ENCODE measurements around the gene IKBKE.

IKBKE gene

DNA sequence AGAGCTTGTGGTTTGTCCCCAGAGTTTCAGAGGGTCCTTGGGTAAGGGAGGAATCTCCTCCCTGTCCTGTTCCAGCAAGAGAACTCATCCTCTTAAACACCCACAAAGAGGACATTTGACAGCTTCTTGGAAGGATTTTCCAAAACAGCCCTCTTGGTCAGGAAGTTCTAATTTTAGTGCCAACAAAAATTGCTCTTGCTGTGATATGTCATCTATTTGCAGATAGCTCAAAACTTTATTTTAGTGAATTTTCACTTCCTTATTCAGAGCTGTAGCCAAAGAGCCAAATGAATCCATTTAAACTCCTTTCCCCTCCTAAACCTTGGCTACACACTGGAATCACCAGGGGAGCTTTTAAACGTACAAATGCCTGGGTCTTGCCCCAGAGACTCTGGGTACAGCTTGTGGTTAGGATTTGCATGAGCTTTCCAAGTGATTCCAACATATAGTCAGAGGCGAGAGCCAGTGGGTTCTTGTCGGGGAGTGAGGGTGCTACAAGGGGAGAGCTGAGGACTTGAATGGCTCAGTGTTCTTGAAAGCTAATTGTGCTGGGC, 25.3 kb downstream of the IKBKE start:
- TF ChIP-seq, protein P1, sequence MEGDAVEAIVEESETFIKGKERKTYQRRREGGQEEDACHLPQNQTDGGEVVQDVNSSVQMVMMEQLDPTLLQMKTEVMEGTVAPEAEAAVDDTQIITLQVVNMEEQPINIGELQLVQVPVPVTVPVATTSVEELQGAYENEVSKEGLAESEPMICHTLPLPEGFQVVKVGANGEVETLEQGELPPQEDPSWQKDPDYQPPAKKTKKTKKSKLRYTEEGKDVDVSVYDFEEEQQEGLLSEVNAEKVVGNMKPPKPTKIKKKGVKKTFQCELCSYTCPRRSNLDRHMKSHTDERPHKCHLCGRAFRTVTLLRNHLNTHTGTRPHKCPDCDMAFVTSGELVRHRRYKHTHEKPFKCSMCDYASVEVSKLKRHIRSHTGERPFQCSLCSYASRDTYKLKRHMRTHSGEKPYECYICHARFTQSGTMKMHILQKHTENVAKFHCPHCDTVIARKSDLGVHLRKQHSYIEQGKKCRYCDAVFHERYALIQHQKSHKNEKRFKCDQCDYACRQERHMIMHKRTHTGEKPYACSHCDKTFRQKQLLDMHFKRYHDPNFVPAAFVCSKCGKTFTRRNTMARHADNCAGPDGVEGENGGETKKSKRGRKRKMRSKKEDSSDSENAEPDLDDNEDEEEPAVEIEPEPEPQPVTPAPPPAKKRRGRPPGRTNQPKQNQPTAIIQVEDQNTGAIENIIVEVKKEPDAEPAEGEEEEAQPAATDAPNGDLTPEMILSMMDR (IDR thresholded peaks at IDR 0.05; ENCODE audit: extremely low read depth, missing control alignments) = no peak
- DNase-seq (ENCODE audit: low spot score) = no peak

GRCh38 chr1:206496131-206496793, 26.0 kb downstream of the IKBKE start:
- peak; percentile 71 for DNase-seq (ENCODE audit: low spot score)
- TF ChIP-seq, protein P1 (IDR thresholded peaks at IDR 0.05; ENCODE audit: extremely low read depth, missing control alignments) = no peak

- TF ChIP-seq, protein P1 (IDR thresholded peaks at IDR 0.05; ENCODE audit: extremely low read depth, missing control alignments) = no peak
- DNase-seq (ENCODE audit: low spot score) = peak; percentile 41
These were observed 27.1 kb downstream of the IKBKE start for GRCh38 chr1:206497363-206497762.

DNA sequence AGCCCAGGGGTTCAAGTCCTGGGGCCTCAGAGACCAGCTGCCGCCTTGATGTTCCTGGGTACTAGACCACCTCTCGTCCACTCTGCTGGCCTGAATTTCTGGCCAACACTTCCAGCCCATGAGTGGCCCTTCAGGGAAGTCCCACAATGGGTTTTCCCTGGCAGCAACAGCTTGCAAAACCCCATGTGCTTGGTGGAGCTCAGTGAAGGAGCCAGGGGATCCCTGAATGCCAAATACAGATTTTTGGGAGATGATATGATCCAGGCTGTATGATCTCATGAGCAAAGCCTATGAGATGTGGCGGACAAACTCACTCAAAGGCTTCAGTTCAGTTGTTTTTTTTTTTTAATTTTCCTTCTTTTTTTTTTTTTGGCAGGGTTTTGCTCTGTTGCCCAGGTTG, 27.5 kb downstream of the IKBKE start:
- TF ChIP-seq, protein P1 (IDR thresholded peaks at IDR 0.05; ENCODE audit: extremely low read depth, missing control alignments) = no peak

DNA sequence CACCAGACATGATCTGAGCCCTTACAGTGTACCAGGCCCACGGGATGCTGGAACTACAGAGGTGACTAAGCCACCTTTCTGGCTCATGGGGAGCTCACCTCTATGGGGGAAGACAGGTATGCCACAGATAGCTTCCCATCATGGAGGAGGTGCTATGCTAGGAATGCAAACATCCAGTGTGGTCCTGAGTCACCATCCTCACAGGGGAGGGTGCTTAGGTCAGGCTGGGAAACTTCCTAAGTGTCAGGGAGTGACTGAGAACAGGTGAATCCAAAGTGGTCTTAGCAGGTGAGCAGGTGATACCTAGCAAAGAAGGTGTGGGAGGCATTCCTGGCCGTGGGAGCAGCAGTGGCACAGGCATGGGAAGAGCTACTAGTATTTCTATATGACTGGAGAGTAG, 28.4 kb downstream of the IKBKE start:
- no peak for DNase-seq (ENCODE audit: low spot score)

More for the DNA sequence above, 27.5 kb downstream of the IKBKE start:
- DNase-seq (ENCODE audit: low spot score) = no peak

DNA sequence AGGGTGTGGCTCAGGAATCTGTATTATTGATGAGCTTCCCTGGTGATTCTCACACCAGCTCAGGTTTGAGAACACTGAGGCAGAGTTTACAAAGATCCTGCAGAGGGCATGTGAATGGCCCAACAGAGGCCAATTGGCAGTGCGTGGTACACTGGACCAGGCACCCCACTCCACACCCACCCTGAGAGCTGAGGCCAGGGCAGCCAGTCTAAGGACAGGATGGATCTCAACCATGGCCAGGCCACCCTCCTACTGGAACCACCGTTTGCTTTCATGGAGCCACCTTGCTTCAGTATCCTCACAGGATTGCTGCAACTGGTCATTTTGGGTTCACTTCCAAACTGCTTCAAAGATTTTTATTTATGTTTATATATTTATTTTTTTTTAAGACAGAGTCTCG, 29.8 kb downstream of the IKBKE start:
- DNase-seq (ENCODE audit: low spot score) = no peak
- TF ChIP-seq, protein P1 (IDR thresholded peaks at IDR 0.05; ENCODE audit: extremely low read depth, missing control alignments) = no peak

More for the DNA sequence above, 28.4 kb downstream of the IKBKE start:
- TF ChIP-seq, protein P1 (IDR thresholded peaks at IDR 0.05; ENCODE audit: extremely low read depth, missing control alignments) = no peak

DNA sequence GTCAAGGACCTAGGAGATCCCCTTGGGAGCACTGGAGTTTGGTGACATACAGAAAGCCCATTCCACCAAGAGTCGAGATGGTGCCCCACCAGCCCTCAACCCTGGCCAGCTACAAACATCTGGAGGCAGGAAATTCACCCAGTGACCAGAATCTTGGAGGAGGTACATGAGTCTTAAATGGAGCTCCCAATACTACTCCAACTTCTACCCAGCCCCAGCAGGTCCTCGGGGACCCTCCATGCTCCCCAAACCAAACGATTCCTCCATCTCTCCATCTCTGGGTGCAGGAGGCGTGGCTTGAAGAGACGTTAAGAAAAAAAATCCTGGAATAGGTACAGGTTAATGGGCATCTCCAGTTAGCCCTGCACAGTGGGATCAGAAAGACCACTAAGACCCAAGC, 31.6 kb downstream of the IKBKE start:
- TF ChIP-seq, protein P1 (IDR thresholded peaks at IDR 0.05; ENCODE audit: extremely low read depth, missing control alignments) = no peak
- no peak for DNase-seq (ENCODE audit: low spot score)
